Activated CD4-positive, CD25-positive, alpha-beta regulatory T cell (primary cell): ENCODE data around the gene FBP2.
"Not testable (repeated sequence)": the region's sequence is repeated elsewhere in the genome, so short reads cannot be mapped to it uniquely, and the experiment has no call there.

Source experiments
- DNase-seq, 4 experiments: peaks; one replicate each; lab custom pipeline; 2025; lab: John Stamatoyannopoulos, UW

FBP2 gene

DNA sequence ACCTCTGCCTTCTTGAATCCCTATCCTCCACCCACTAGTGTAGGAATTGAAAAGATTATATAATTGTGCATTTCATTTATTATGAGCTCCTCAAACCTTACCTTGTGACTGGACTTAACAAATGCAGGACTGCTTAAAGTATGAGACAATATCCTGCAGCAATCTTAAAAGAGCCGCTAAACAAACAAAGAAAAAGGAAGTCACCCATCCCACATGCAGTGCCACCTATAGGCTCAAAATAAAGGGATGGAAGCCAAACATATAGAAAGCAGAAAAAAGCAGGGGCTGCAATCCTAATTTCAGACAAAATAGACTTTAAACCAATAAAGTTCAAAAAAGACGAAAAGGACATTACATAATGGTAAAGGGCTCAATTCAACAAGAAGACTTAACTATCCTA lies 30.1 kb downstream of the FBP2 start:
- no peak for DNase-seq

DNA sequence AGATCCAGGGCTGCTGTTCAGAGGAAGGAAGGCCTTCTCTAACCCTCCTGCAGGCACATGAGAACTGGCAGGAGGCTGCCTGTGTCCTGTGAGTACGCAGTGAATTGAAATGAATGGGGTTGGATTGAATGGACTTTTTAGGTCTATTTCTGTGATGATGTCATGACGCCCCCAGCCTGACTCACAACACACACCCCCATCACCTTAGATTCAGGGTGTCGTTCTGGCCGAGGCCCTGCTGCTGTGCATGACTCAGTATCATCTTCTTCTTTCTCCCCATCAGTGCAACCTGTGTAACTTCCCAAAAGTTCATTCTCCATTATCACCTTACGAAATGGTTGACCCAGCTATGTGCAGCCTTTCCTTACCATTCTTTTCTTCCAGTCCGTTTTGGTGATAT lies 33.4 kb downstream of the FBP2 start:
- no peak for DNase-seq

DNA sequence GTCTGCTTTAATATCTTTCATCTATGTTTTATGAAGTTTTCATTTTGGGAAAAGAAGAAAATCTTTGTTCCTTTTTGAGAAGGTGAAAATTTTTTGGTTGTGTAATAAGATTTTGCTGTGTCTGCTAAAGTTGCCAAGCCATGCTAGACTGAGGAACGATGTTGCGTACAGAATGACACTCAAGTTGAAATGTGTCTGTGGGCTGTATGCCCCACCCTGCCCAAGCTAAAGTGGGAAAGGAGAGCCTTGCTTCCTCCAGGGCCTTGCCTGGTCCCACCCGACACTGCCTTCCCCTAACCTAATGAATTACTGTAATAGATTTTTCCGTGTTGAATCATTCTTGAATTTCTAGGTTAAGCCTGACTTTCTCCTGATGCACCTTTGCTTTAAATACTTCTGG lies 36.2 kb downstream of the FBP2 start:
- DNase-seq, result no peak

DNA sequence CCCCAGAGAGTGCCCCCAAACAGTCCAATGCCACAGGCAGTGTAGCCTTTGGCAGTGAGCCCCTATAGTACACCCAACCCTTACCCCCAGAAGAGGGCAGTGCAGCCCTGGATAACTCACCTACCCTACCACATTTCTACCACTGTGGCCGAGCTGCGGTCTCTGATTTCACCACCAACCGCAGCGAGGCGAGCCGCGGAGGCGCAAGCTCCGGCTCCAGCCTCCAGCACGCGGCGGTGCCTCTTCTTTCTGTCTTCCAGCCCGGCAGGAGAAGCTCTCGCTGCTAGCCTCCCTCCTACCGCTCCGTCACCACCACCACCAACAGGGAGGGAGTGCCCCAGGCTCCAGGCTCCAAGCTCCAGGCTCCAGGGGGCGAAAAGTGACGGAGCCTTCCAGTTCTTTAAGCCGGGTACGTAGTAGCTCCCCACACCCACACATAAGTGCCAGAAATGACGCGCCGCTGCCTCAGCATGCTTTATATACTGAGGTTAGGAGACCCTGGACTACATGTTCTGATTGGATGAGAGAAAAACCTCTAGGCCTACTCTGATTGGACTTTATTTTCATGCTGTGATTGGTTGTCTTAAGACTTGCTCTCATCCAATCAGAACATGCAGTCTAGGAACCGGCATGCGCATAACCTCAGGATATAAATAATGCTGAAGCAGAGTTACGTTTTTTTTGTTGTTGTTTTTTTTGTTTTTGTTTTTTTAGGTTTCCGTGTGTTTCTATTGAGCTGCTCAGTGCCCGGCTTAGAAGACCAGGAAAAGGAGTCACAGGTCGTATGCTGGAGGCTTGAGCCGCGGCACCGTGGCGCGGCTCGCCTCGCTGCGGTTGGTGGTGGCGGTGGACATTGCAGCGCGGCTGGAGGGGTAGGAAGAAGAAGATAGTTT lies 38.9 kb downstream of the FBP2 start, which contains the start of gene PCAT7:
TSS of gene PCAT7 (plus strand) at position 645 of the 893 bp plus-strand sequence.
- DNase-seq, result no peak

DNA sequence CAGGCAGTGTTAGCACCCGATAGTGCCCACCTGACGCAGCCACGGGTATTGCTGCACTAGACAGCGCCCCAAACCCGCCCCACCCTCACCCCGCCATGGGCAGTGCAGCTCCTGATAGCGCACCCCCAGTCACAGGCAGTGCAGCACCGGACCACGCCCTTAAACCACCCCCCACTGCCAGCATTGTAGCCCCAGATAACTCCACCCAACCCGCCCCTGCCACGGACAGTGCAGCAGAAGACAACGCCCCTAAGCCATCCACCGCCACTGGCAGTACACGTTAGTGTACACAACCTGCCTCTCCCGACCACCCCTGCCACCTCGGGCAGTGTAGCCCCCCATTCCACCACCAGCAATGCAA lies 39.6 kb downstream of the FBP2 start:
- no peak for DNase-seq

DNA sequence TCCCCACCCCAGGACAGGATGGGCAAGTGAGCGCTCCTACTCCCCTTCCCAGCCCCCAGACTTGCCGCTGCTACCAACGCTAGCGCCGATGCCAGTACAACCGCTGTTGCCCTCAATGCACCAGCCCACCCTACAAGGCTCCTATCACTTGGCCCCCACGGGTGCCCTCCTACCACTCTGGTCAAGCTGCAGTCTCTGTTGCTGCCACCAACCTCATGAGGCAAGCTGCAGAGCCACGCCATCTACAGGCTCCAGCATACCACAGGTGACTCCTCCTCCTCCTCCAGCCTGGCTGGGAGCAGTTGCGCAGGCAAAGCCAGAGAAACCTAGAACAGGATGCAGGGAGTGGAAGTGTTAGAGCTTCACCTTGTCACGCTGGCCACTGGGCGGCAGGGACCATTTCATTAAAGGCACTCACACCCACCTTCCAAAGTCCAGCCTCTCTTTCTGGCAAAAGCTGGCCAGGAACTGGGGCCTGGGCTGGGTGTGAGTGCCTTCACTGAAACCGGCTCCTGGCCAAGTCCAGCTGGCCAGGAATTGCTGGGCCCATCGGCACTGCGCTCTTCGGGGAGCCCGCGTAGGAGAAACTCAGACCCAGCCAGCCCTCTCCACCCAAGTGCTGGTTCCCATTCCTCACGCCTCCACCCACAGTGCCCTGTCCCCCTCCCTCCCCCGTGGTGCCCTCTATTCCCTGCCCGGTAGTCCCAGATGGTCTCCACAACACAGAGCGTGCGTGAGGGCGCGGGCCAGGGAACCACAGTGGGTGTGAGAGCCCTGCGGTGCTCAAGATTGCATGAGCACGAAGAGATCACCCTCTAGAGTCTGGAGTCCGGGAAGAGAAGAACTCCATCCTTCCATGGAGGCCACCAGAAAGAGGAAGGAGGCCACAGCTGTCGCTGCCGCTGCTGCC lies 40.3 kb downstream of the FBP2 start:
- DNase-seq, result no peak

DNA sequence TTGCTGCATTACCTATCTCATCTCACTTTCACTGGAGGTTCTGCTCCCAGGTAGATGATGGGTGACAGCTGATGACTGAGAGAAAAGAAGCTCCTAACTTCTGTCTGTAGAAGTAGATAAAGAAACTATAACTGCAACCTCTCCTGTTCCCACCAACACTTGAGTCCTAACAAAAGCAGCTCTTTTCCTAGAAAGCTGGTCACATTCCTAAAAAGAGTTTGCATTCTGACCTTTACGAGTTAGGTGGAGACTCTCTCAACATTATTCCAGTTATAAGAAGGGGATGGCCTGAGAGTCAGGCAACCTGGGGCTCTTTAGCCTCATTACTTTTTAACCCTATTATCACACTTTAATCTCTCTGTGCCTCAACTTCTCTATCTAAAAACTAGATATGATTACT lies 47.7 kb downstream of the FBP2 start:
- DNase-seq, result no peak

DNA sequence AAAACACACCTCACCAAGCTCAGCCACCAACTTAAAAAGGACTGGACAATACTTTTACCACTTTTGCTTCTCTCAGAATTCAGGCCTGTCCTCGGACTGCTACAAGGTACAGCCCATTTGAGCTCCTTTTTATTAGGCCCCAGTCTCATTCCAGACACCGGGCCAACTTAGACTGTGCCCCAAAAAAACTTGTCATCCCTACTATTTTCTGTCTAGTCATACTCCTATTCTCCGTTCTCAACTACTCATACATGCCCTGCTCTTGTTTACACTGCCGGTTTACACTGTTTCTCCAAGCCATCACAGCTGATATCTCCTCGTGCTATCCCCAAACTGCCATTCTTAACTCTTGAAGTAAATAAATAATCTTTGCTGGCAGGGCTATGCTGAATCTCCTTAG lies 49.3 kb downstream of the FBP2 start:
- DNase-seq, result not testable (repeated sequence)

DNA sequence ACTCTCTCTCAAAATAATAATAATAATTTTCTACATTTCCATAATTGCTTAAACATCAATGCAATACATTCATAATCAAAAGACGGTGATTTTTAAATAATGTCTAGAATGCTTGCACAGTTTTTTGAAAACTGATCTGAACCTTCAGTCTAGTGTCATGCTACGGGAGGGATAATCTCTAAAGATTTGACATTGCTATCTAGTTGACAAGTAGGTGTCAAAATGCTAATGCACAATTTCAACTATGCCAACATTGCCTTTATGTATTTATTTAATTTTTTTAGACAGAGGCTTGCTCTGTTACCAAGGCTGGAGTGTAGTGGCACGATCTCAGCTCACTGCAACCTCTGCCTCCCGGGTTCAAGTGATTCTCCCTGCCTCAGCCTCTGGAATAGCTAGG lies 54.7 kb downstream of the FBP2 start:
- no peak for DNase-seq

DNA sequence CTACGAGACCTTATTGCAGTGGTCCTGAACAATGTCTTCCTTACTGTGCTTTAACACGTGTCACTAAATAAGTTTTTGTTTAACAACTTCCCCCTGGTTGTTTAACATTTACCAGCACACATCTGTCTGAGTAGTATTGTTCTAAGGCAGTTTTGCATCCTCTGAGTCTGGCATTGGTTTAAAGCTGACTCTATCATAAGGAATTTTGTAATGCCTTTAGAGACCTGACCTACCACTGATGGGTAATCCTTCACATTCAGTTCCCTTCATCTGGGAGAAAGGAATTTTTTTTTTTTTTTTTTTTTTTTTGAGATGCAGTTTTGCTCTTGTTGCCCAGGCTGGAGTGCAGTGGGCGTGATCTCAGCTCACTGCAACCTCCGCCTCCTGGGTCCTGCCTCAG lies 58.7 kb downstream of the FBP2 start:
- DNase-seq, result no peak

DNA sequence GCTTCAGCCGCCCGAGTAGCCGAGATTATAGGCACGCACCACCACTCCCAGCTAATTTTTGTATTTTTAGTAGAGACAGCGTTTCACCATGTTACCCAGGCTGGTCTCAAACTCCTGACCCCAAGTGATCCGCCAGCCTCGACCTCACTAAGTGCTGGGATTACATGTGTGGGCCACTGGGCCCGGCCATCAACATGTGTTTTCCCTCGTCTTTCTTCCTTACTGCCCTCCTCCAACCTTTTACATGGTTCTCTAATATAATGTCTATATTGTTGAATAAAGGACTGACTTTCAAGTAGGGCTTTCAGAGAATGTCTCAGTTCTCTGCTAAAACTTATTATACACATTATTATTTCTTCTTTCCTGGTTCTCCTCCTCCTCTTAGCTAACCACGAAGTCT lies 60.0 kb downstream of the FBP2 start:
- no peak for DNase-seq

DNA sequence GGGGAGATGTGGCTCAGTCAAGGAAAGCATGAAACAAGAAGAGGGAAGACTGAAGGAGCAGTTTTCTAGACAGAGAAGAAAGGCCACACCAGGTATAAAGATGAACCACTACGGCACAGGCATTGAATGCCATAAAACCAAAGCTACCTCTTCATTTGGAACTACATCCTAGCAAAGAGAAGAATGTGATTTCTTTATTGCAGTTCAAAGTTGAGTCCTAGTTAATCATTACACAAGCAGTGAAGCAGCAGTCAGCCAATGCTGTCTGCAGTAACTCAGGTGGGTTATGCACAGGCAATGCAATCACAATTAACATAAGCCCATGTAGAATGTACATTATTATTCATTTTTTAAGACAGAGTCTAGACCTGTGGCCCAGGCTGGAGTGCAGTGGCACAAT lies 60.5 kb downstream of the FBP2 start:
- DNase-seq, result no peak

DNA sequence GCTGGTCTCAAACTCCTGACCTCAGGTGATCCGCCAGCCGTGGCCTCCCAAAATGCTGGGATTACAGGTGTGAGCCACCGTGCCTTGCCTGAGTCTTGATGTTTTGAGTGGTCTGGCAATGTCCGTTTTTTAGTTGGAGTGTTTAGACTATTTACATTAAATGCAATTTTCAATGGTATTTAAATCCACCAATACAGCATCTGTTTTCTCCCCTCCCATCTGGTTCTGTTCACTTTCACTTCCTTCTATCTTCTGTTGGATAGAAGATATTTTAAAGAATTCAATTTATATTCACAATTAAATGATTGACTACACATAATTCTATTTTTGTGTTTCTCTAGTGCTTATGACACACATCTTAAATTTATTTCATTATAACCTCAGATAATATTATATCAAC lies 64.7 kb downstream of the FBP2 start:
- DNase-seq, result no peak

DNA sequence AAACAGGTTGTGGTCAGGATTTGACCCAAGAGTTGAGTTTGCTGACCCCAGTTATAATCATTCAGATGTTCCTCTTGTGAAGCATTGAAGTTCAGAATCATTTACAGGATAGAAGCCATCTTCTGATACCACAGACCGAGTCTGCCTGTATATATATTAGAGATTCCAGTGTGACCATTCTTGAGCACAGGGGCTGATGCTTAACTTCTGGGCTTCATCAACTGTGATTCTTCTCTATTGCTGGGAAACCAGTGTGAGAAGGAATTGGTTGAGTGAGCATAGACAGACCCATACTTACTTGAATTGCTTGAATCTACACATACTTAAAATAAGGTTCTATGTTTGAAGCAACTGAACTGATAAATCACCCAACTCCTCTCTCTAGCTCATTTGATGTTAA lies 66.7 kb downstream of the FBP2 start:
- DNase-seq, result no peak

DNA sequence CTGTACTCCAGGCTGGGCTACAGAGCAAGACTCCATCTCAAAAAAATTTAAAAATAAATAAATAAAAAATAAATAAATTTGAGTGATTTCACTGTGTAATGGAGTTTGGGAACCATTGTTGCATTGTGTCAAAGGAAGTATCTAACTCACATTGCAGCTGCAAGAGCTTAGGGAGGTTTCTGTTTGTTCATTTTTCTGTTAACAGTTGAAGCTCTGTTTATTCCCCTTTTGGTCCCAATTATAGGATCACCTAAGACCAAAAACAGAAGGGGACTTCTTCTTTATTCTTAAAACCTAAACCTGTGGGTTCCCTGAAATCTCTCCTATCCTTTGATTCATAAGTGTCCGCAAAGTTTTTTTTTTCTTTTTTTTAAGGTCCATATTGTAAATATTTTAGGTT lies 67.4 kb downstream of the FBP2 start:
- no peak for DNase-seq

DNA sequence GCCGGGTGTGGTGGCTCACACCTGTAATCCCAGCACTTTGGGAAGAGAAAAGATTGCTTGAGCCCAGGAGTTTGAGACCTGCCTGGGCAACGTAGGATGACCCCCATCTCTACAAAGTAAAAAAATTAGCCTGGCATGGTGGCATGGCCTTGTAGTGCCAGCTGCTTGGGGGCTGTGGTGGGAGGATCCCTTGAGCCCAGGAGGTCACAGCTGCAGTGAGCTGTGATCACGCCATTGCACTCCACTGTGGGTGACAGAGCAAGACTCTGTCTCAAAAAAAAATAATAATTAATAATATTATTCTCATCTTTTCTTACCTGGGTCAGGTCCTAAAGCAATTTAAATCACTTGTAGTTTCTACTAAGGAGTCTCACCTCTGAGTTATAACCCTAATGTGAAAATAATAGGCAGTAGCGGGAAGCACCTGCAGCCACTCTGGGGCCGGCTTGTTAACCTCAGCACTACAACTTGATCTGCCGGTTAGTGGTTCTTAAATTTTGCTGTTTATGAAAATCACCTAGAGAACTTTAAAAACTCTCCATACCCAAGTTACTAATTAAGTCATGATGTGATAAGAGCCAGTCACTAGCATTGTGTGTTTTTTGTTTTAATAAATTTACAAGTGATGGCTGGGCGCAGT lies 68.1 kb downstream of the FBP2 start:
- no peak for DNase-seq

DNA sequence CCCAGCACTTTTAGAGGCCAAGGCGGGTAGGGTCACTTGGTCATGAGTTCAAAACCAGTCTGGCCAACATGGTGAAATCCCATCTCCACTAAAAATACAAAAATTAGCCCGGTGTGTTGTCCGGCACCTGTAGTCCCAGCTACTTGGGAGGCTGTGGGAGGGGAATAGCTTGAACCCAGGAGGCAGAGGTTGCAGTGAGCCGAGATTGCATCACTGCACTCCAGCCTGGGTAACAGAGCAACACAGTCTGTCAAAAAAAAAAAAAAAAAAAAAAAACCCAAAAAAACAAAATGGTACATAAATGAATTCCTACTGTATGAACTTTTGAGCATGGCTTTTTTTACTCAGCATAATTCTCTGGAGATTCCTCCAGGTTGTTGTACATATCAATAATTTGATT lies 76.4 kb downstream of the FBP2 start:
- DNase-seq, result no peak

DNA sequence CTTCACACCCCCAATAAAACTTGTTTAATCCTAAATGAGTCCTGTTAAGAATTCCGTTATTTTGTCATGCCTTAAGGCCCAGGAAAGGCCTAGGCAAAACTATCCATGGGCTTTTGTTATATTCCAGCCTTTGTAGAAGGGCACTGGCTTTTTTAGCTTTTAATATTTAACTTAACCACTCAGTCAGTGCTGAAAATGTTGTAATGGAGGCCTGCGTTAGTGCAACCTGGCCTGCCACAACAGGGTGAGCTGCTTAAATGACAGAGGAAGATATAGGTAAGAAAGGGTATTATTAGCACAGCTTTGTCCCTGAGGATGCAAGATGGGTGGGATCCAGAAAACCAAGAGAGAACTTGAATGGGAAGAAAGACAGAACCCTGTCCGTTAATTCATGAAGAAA lies 78.9 kb downstream of the FBP2 start:
- no peak for DNase-seq

DNA sequence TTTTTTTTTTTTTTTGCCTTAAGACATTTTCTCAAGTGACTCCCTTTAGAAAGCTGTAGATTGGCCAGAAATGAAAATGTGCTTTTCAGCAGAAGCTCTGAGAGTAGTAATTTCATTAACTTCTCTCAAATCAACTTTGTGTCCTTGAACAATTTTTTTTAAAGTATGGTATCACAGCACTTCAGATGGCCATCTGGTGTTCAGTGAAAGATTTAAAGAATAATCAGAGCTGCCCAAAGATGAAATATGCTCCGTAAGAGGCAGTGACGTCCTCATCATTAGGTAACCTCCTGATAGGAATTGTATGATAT lies 81.7 kb downstream of the FBP2 start:
- DNase-seq, result no peak

DNA sequence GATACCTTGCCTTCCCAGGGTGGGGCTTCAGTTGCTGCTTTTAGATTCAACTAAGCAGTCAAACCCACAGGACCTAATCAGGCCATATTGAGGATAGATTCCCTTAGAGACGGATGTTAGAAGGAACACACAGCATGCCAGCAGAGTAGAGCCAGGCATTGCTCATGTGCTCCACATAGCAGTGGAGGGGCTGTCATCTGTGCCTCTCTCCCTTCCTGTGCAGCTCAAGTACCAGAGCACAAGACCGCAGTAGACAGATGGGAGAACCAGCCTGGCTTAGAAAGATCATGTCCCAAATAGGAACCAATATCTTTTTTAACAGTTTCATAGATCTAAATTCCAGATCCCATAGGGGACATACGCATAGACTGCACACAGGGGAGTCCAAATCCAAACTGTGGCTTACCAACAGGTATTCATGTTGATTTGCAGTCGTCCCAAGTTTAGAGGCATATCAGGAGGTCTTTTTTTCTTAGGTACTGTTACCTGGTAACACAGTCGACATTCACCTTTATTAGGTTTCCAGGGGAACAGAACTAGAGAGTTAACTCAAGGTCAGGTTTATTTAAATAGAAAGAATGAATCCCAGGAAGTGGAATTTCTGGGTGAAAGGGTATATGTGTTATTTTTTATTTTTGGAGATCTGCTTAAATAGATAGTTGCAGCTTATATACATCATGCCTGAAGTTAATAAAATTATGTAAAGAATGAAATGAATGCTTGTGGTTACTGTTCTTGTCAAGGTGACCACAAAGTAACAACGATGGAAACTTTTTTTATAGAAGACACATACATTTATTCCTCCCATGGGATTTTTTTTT lies 82.3 kb downstream of the FBP2 start:
- DNase-seq, result no peak
